GM10266 (cell line): Measurements from ENCODE around the gene ZCCHC4.

Experiments
- DNase-seq: peaks from one replicate; pipeline ENCODE4 v3.0.0; 2012; ENCODE audit errors: extremely low spot score
- CTCF ChIP-seq: IDR thresholded peaks from 2 replicates; pipeline ENCODE4 v1.5.1; 2012; ENCODE audit warnings: mild to moderate bottlenecking, low read depth; ENCODE audit not compliant: control insufficient read depth, insufficient read depth; ENCODE audit errors: missing control alignments

ZCCHC4 gene

DNA sequence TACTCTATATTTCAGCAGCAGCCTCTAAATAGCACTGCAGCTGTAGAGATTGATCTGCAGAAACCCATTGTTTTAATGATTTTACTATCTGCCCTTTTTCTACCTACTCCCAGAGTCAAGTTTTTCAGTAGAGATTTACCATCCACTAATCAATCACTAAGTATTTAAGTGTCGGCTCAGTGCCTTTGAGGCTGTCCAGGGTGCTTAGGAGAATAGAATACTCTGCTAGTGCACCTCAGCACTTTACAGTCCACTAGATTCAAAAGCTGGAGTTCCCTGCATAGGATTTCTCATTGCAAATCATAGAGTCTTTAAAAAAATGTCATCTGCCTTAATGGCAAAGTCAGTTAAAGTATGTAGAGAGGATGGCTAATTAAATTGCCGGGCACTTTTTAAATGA, 34.9 kb downstream of the ZCCHC4 start:
- no peak for TF ChIP-seq CTCF
- no peak for DNase-seq

DNA sequence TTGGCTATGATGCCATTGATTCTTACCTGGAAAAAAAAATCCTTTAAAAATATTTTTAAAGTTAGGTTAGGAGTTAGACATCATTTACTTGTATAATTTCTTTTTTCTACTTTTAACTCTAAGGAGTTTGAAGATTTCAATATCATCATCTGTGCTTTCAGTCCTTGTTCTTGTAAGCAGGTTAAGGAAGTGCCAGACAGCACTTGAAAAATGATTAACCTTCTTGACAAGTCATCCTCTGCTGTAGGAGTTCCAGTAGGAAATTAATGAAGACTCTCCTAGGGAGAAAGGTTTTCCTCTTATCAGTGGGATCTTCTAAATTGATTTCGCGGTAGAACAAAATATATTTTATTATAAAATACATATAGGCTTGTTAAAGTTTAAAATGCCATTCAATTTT, 35.4 kb downstream of the ZCCHC4 start:
- no peak for DNase-seq
- TF ChIP-seq CTCF: no peak

GRCh38 chr4:25350561-25350960, 38.0 kb downstream of the ZCCHC4 start:
- DNase-seq: no peak
- TF ChIP-seq CTCF: no peak

GRCh38 chr4:25351777-25352416, 39.3 kb downstream of the ZCCHC4 start:
- TF ChIP-seq CTCF: no peak
- DNase-seq: no peak

- TF ChIP-seq CTCF: no peak
- DNase-seq: no peak
Observed at GRCh38 chr4:25356068-25356467, 43.5 kb downstream of the ZCCHC4 start.

- no peak for DNase-seq
- TF ChIP-seq CTCF: no peak
Observed at GRCh38 chr4:25358515-25359275, 46.1 kb downstream of the ZCCHC4 start.

GRCh38 chr4:25361253-25361652, 48.7 kb downstream of the ZCCHC4 start:
- DNase-seq: no peak
- TF ChIP-seq CTCF: no peak
